ES-I3 (cell line): ENCODE measurements around the gene KCNJ6.

Experiments
- H3K36me3 ChIP-seq: 2 replicates; pipeline ENCODE4 v1.6.1; 2013; ENCODE audit warnings: mild to moderate bottlenecking, low read length, control low read depth, moderate library complexity; ENCODE audit not compliant: insufficient read depth
- H3K4me1 ChIP-seq: 2 replicates; pipeline ENCODE4 v1.6.1; 2013; ENCODE audit warnings: mild to moderate bottlenecking, control low read depth, low read length; ENCODE audit not compliant: insufficient read depth
- H3K9ac ChIP-seq: 2 replicates; pipeline ENCODE4 v1.6.1; 2013; ENCODE audit warnings: low read depth, mild to moderate bottlenecking, low read length, moderate library complexity
- H3K9me3 ChIP-seq: 2 replicates; pipeline ENCODE4 v1.6.1; 2013; ENCODE audit warnings: mild to moderate bottlenecking, low read length, moderate library complexity; ENCODE audit not compliant: control insufficient read depth, insufficient read depth

The KCNJ6 gene

DNA sequence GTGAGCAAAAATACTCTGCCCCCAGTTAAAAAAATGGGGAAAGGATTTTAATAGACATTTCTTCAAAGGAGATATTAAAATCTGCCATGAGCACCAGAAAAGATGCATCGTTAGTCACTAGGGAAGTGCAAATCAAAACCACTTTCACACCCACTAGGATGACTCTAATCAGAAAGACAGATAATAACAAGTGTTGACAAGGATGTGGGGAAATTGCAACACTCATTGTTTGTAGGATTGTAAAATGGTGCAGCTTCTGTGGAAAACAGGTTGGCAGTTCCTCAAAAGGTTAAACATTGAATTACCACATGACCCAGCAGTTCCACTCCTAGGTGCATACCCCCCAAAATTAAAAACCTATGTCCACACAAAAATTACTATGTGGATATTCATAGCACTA lies 112.3 kb downstream of the KCNJ6 start:
- no peaks in the 10 kb centered on the region for H3K4me1 ChIP-seq
- no peaks in the 10 kb centered on the region for H3K9me3 ChIP-seq
- H3K9ac ChIP-seq, result no peak overlapping the region
- no peaks in the 10 kb centered on the region for H3K36me3 ChIP-seq

DNA sequence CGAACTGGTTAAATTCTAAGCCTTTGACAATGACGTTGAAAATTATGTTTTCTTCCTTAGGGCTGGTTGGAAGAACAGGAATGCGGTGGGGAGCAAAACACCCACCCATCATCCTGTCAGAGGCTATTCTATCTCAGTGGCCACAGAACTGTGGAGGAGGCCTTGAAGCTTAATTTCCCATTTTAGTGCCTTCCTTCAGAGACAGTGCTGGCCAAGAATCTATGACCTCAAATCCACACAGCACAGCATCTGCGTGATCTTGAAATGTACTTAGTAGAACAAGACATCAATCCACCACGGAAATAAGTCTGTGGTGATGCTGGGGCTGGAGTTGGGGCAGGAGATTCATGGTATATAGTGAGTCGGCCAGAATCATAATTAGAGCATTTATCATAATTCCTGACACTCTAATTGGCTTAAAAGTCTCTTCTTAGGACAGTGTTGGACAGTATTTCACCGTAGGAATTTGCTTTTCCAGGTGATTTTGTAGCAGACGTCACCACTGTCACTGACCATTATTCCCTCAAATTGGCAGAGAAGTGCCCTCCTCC lies 113.1 kb downstream of the KCNJ6 start:
- Histone ChIP-seq H3K9ac (no peak overlapping the region), H3K4me1 (no peaks in the 10 kb centered on the region), H3K36me3 (no peaks in the 10 kb centered on the region), H3K9me3 (no peaks in the 10 kb centered on the region)

DNA sequence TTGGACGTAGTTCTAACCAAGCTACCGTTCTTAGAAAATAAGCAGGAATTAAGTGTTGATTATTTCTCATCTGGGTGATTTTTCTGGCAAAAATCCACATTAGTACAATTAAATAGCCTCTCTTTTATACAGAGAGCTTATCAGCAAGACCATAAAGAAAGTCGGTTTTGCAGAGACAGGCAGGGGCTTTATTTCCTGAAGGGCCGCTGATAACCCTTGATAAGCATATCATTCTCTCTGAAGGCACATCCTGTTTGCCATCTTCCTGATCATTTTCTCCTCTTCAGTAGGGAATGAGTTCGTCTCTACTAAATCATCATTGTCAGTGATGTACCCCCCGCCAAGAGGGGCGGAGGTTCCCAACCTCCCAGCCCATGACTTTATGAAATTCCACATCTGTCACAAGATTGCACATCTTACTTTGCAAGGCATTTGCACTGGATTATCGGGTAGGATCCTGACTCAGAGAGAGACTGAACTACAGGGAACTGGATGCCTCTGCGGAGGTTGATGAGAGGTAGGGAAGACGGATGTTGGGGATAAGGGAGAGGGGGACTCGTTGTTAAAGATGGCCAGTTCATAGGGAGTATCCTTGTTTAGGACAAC lies 115.7 kb downstream of the KCNJ6 start:
- H3K9ac ChIP-seq, result no peak overlapping the region
- H3K9me3 ChIP-seq, result no peaks in the 10 kb centered on the region
- H3K36me3 ChIP-seq, result no peaks in the 10 kb centered on the region
- no peaks in the 10 kb centered on the region for H3K4me1 ChIP-seq

DNA sequence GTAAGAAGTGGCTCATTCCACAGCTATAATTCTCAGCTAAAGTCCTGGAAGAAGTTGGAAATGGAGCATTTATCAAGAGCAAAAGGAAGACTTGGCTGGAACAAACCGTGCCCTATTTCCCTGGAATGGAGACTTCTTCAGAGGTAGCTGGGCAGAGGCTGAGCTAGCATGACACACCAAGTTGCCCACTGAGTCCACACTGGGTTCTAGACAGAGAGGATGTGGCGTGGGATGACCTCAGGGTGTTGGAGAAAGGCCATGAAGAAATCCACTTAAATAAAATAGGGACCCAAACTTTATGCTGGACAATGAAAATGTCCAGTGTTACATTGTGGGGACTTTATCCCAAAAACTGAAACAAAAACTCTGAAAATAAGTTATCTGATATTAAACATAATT lies 116.2 kb downstream of the KCNJ6 start:
- Histone ChIP-seq H3K36me3 (no peaks in the 10 kb centered on the region), H3K4me1 (no peaks in the 10 kb centered on the region), H3K9me3 (no peaks in the 10 kb centered on the region), H3K9ac (no peak overlapping the region)

DNA sequence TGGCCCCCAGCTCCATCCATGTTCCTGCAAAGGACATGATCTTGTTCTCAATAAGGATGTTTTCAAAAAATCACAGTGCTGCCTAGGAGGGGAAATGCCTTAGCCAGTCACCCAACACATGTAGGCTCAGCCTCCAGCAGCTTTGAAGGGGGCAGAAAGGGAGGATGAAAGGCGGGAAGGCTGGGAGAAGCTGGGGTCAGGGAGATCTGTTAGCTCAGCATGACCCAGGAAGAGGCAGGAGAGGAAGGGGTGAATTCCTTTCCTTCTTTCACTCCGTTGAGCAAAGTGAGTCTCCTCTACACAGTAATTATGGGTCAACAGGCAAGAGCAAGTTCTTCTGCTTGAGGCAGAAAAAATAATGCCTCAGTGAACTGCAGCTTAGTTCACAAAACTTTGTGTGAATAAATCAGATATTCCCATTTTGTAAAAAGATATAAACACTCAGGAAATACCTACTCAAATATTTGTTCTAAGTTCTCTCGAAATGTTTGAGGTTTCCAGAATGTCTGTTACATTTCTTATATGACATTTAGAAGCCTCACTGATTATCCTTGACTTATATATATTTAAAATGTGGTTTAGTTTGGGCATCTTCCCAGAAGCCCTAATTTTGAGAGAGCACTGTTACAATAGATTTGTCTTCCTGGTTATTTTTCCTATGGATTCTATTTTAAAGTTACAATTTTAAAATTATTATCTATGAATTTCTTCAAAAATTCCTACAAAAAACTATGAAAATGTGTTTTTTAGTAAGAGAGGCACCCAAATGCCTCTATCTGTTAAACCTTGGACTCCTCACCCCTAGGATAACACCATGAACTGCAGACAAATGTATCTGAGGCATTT lies 116.8 kb downstream of the KCNJ6 start:
- H3K36me3 ChIP-seq, result no peaks in the 10 kb centered on the region
- no peaks in the 10 kb centered on the region for H3K4me1 ChIP-seq
- no peak overlapping the region for H3K9ac ChIP-seq
- no peaks in the 10 kb centered on the region for H3K9me3 ChIP-seq

DNA sequence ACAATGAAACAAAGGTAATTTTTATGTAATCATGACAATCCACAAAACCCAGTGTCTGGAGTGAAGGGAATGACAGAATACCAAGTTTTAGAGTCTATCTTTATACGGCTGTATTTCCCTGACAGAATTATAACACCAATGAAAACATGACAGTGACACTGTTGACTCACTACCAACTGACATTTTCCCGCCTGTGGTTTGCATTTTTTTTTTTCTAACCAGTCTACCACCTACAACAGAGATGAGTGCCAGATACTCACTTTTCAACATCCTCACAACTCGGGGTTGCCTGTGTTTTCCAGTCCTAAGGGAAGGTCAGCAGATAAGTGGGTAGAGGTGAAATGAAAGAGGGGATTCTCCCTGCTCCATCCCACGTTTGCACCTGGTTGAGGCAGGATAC lies 118.9 kb downstream of the KCNJ6 start:
- Histone ChIP-seq H3K9me3 (no peaks in the 10 kb centered on the region), H3K4me1 (no peaks in the 10 kb centered on the region), H3K9ac (no peak overlapping the region), H3K36me3 (no peaks in the 10 kb centered on the region)

DNA sequence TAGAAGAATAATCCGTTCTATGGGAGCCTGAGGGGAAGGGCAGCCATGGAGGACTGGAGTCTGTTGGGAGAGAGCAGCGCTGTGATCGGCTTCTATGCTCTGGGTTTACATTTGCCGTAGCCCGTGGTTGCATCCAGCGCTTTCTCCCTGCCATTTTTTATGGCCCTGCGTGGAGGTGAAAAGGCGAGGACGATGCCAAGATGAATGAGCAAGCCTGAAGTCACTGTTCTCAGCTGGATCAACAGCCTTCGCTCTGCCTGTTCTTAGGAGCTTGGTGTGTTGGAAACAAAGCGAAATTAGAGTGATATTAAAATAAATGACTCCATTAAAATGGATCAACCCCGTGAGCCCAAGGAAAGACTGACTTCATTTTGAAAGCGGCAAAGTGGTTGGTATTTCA lies 120.2 kb downstream of the KCNJ6 start:
- H3K9me3 ChIP-seq, result no peaks in the 10 kb centered on the region
- no peaks in the 10 kb centered on the region for H3K4me1 ChIP-seq
- H3K36me3 ChIP-seq, result no peaks in the 10 kb centered on the region

DNA sequence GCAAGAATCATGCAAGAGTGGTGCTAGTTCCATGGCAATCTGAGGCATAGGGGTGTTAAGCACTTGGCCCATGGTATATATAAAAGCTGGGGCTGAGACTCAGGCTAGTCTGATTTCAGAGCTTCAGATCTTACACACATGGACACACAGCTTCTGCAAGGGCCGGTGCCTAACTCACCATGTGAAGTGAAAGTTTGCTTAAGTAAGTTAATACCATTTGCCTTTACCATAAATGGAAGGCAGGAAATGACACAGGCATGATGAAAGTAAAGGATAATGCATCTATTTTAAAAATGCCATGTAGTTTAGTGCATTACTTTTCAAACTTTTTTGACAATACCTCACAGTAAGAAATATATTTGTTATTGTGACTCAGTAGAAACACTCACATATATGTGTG lies 122.6 kb downstream of the KCNJ6 start:
- H3K4me1 ChIP-seq, result no peaks in the 10 kb centered on the region
- H3K9ac ChIP-seq, result no peak overlapping the region
- peaks cover 2% of the 10 kb centered on the region for H3K9me3 ChIP-seq
- no peaks in the 10 kb centered on the region for H3K36me3 ChIP-seq

More for the DNA sequence above, 120.2 kb downstream of the KCNJ6 start:
- no peak overlapping the region for H3K9ac ChIP-seq

DNA sequence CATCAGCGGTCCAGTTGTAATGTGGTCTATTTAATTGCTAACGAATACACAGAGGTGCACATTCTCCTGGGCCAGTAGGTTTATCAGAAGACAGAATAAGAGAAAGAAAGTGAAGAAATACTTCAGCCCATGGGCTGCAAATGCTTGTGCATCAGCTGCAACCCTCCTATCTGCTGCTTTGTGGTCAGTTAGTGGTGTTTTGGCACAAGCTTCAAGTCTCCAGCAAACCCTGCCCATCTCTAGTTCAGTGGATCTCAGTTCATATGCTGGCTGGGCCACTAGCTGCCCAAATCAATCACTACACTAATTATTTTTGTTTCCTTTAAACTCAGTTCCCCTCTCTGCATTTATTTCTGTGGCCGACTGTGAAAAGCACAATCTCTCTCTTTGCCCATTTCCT lies 124.2 kb downstream of the KCNJ6 start:
- H3K9me3 ChIP-seq, result peaks cover 4% of the 10 kb centered on the region
- H3K4me1 ChIP-seq, result peaks cover 4% of the 10 kb centered on the region; the same call in 1 of the 2 replicates

DNA sequence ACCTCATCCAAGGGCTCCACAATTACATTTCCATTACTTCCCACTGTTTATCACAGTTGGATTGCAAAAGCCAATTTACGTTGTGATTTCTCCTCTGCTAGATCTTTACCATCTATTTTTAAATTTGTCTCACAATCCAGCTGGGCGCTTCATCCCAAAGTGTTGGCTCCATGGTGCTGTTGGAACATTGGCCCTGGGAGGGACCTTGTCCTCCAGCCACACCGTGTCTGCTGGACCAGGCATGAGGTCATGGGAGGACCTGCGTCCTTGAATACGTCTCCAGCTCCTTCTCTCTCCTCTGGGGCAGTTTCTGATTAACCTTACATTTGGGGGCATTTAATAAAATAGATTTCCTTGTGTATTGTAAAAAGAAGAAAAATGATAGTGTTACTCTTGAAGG lies 125.4 kb downstream of the KCNJ6 start:
- Histone ChIP-seq H3K9me3 (peaks cover 4% of the 10 kb centered on the region), H3K4me1 (peaks cover 4% of the 10 kb centered on the region; the same call in 1 of the 2 replicates), H3K9ac (no peak overlapping the region), H3K36me3 (no peaks in the 10 kb centered on the region)

More for the DNA sequence above, 124.2 kb downstream of the KCNJ6 start:
- no peak overlapping the region for H3K9ac ChIP-seq
- H3K36me3 ChIP-seq, result no peaks in the 10 kb centered on the region

DNA sequence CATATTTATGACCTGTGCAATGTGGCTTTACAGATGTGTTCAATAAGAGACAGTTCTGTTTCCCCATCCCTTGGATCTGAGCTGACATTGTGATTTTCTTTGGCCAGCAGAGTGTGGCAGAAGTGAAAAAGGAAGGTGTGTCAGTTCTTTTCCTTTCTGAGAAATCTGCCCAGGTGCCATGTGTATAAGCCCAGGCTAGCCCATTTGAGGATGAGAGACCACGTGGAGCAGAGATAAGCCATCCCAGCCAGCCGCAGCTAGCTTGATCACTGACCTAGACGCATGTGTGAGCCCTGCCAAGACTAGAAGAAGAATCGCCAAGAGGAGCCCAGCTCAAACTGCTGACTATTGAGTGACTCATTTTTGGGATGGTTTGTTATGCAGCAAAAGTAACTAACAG lies 127.8 kb downstream of the KCNJ6 start:
- Histone ChIP-seq H3K9ac (no peak overlapping the region), H3K36me3 (no peaks in the 10 kb centered on the region), H3K9me3 (peaks cover 4% of the 10 kb centered on the region), H3K4me1 (peaks cover 4% of the 10 kb centered on the region; the same call in 1 of the 2 replicates)

DNA sequence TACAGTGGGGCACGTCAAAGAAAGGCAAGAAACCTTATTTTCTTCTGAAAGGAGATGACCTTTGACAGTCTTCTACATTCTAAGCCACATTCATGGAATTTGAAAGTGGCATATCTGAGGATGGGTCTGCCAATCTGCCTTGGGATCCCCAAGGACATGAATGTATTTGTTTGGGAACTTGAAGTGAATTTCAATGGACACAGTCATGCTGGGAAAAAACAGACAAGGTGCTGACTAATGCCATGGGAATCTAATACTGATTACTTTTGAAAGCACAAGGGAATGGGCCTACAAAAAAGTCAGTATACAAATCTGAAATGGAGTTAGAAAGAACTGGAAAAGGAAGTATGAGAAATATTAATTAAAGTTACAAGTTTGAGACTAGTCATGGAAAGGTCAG lies 128.8 kb downstream of the KCNJ6 start:
- Histone ChIP-seq H3K9me3 (peaks cover 4% of the 10 kb centered on the region), H3K4me1 (peaks cover 4% of the 10 kb centered on the region; the same call in 1 of the 2 replicates), H3K36me3 (no peaks in the 10 kb centered on the region)

DNA sequence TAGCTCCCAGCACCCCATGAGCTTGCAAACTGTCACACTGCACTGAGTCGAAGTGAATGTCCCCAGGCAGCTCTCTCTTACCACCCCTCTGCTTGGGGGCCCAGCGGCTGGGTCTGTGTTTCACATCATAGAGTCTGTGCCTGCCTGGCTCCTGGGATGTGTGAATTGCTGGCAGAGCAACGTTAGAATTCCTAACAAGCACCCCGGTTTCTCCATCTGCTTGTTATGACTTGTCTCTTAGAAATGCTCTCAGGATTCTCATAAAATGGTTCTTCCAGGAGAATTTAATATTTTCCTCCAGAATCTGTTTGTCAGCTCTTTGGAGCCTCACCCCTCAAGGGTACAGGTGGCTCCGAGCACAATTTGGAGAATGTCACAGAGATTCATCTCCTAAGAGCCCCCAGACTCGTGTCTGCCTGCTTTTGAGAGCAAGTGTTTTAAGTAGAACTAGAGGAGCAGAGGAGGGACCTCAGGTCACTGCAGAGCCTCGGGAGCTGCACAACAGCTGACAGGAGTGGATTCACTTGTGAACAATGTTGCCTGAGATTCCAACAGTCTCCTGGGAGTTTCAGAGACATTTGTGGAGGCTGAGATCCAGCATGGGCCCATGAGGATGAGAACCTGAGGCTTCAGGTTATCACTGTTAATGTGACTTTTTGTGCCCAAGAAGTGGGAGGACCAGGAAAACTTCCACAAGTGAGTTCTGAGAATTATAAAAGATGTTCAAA lies 131.5 kb downstream of the KCNJ6 start:
- peaks cover 4% of the 10 kb centered on the region for H3K9me3 ChIP-seq
- peaks cover 4% of the 10 kb centered on the region; the same call in 1 of the 2 replicates for H3K4me1 ChIP-seq
- H3K36me3 ChIP-seq, result no peaks in the 10 kb centered on the region
- no peak overlapping the region for H3K9ac ChIP-seq

More for the DNA sequence above, 128.8 kb downstream of the KCNJ6 start:
- H3K9ac ChIP-seq, result no peak overlapping the region

DNA sequence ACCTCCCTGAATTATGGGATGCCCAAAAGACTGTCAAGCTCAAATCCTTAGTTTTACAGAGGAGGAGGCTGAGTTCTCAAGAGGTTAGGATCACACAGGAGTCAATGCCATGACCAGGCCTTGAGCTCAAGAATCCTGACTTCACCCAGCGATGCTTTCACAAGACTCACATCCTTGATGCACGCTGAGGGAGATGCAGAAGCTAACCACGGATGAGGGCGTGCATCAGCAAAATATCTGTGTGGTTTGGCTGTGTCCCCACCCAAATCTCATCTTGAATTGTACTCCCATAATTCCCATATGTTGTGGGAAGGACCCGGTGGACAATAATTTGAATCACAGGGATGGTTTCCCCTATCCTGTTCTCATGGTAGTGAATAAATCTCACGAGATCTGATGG lies 133.2 kb downstream of the KCNJ6 start:
- Histone ChIP-seq H3K9ac (no peak overlapping the region), H3K9me3 (no peaks in the 10 kb centered on the region), H3K4me1 (peaks cover 4% of the 10 kb centered on the region; the same call in 1 of the 2 replicates), H3K36me3 (no peaks in the 10 kb centered on the region)
